Keratinocyte (primary cell): ENCODE results near the gene TMEM169. TPM values are rescaled to one million over a fixed set of nuclear protein-coding genes. Genes with fewer than 3 reads are reported as not detected.
A peak's percentile ranks its signal among the peaks of the same experiment; 100 is the strongest.

Experiments
- DNase-seq: peaks from one replicate; pipeline ENCODE4 v3.0.0-alpha.2; 2011; ENCODE audit warnings: low read depth, missing footprints, low spot score
- FAIRE-seq: peaks from 2 replicates; lab custom pipeline; 2011; peaks lifted over from hg19 to GRCh38; lab: Jason Lieb, UNC
- H2AFZ ChIP-seq: 2 replicates; pipeline ENCODE4 v1.6.0; 2012; ENCODE audit warnings: low read length, control low read depth, inconsistent platforms; ENCODE audit not compliant: control insufficient read depth
- H3K27ac ChIP-seq: 2 replicates; pipeline ENCODE4 v1.5.1; 2011; ENCODE audit warnings: low read length; ENCODE audit not compliant: control insufficient read depth, insufficient read depth
- H3K27me3 ChIP-seq: 3 replicates; pipeline ENCODE4 v1.6.0; 2011; ENCODE audit warnings: low read length; ENCODE audit not compliant: control insufficient read depth, insufficient read depth; ENCODE audit errors: extremely low read depth
- H3K36me3 ChIP-seq, 2 experiments: 2 replicates in 1 of 2; 3 replicates in 1 of 2; pipeline ENCODE4 v1.5.1; 2011; ENCODE audit warnings: low read length in 2 of 2, mild to moderate bottlenecking in 1 of 2; ENCODE audit not compliant: control insufficient read depth in 2 of 2, insufficient read depth in 2 of 2; ENCODE audit errors: extremely low read depth in 1 of 2
- H3K4me1 ChIP-seq: 3 replicates; pipeline ENCODE4 v1.5.1; 2011; ENCODE audit warnings: low read length; ENCODE audit not compliant: control insufficient read depth, insufficient read depth; ENCODE audit errors: extremely low read depth
- H3K4me2 ChIP-seq: 3 replicates; pipeline ENCODE4 v1.6.0; 2011; ENCODE audit warnings: low read depth, low read length; ENCODE audit not compliant: control insufficient read depth, insufficient read depth; ENCODE audit errors: extremely low read depth
- H3K4me3 ChIP-seq, 3 experiments: fragments of 200-600 bp in 1 of 3; sonication (generic) in 1 of 3; 2 replicates in 2 of 3; 3 replicates in 1 of 3; pipeline ENCODE4 v1.5.1; 2011 to 2016; ENCODE audit warnings: low read length in 3 of 3, mild to moderate bottlenecking in 3 of 3, control low read depth in 2 of 3, inconsistent platforms in 1 of 3, low read depth in 1 of 3, mixed read lengths in 1 of 3, mixed run types in 1 of 3, moderate library complexity in 1 of 3; ENCODE audit not compliant: control insufficient read depth in 2 of 3, insufficient read depth in 2 of 3; ENCODE audit errors: extremely low read depth in 1 of 3
- H3K79me2 ChIP-seq: 2 replicates; pipeline ENCODE4 v1.6.0; 2012; ENCODE audit warnings: low read length; ENCODE audit not compliant: control insufficient read depth, insufficient read depth
- H3K9ac ChIP-seq: 3 replicates; pipeline ENCODE4 v1.6.0; 2011; ENCODE audit warnings: low read length; ENCODE audit not compliant: control insufficient read depth, insufficient read depth; ENCODE audit errors: extremely low read depth
- H3K9me1 ChIP-seq: 3 replicates; pipeline ENCODE4 v1.6.0; 2011; ENCODE audit warnings: low read length; ENCODE audit not compliant: control insufficient read depth, insufficient read depth; ENCODE audit errors: extremely low read depth
- H3K9me3 ChIP-seq: 2 replicates; pipeline ENCODE4 v1.5.1; 2012; ENCODE audit warnings: low read depth, low read length; ENCODE audit not compliant: control insufficient read depth
- H4K20me1 ChIP-seq: 3 replicates; pipeline ENCODE4 v1.6.0; 2011; ENCODE audit warnings: low read length; ENCODE audit not compliant: control insufficient read depth, insufficient read depth; ENCODE audit errors: extremely low read depth
- CTCF ChIP-seq, 3 experiments: IDR thresholded peaks in 1 of 3; conservative IDR thresholded peaks in 1 of 3; optimal IDR thresholded peaks in 1 of 3; 2 replicates in 2 of 3; 3 replicates in 1 of 3; pipeline versions ENCODE3 to v1.5.1; 2011; ENCODE audit warnings: low read length in 3 of 3, mild to moderate bottlenecking in 3 of 3, moderate library complexity in 2 of 3, control low read depth in 1 of 3, inconsistent platforms in 1 of 3; ENCODE audit not compliant: insufficient read depth in 2 of 3; ENCODE audit errors: extremely low read depth in 1 of 3
- EZH2 ChIP-seq: IDR thresholded peaks from one replicate; pipeline ENCODE4 v1.6.1; 2012; ENCODE audit warnings: inconsistent platforms, mild to moderate bottlenecking, low read length, moderate library complexity
- dilution Hi-C: fragments of 300-500 bp; cut with MboI; formaldehyde crosslinking; loops from one replicate; pipeline ENCODE4 v1.7.0; 2020; ENCODE audit warnings: low sequenced_read_pairs; ENCODE audit not compliant: extremely low pct_ligation_motif_present
- polyA plus RNA-seq, 5 experiments: library from polyadenylated mRNA; depleted of rRNA in 3 of 5; stranded (reverse) in 3 of 5; stranded (forward) in 1 of 5; unstranded in 1 of 5; fragments of >200 nt; gene quantifications; 1 replicate in 1 of 5; 2 replicates in 3 of 5; 3 replicates in 1 of 5; pipeline versions ENCODE4 v1.2.1 to v1.2.3, GENCODE V29; 2011 to 2012; ENCODE audit warnings: missing spikeins in 2 of 5, low read depth in 1 of 5, low replicate concordance in 1 of 5

Gene TMEM169
- polyA plus RNA-seq, 1 donor (not counting 4 experiments of a cell fraction or from before 2014, with no cell fraction given): not detected

- Histone ChIP-seq H3K4me2 (peak overlapping the region; percentile 69), H4K20me1 (no peaks in the 10 kb centered on the region), H3K36me3 (no peaks in the 10 kb centered on the region), H3K27me3 (no peaks in the 10 kb centered on the region), H3K9me1 (no peaks in the 10 kb centered on the region), H3K27ac (no peak overlapping the region), H3K4me1 (peaks cover 10% of the 10 kb centered on the region), H3K4me3 (peak overlapping the region in 2 of 3 experiments; percentile 1 to 21), H2AFZ (peak overlapping the region; percentile 83), H3K9ac (peak overlapping the region; percentile 24), H3K9me3 (no peaks in the 10 kb centered on the region), H3K79me2 (no peaks in the 10 kb centered on the region)
- DNase-seq (no peak), FAIRE-seq (peak; percentile 78)
- TF ChIP-seq EZH2 (no peak), CTCF (optimal IDR thresholded peaks at IDR 0.05 in 1 of 3, IDR thresholded peaks at IDR 0.05 in 1 of 3, conservative IDR thresholded peaks at IDR 0.05 in 1 of 3; ENCODE audit: extremely low read depth in 1 of 3, insufficient read depth in 2 of 3, low read length in 3 of 3) (no peak)
- dilution Hi-C loops: no loop called here
These were observed 24.0 kb upstream of the TMEM169 start for GRCh38 chr2:216057688-216058193.

DNA sequence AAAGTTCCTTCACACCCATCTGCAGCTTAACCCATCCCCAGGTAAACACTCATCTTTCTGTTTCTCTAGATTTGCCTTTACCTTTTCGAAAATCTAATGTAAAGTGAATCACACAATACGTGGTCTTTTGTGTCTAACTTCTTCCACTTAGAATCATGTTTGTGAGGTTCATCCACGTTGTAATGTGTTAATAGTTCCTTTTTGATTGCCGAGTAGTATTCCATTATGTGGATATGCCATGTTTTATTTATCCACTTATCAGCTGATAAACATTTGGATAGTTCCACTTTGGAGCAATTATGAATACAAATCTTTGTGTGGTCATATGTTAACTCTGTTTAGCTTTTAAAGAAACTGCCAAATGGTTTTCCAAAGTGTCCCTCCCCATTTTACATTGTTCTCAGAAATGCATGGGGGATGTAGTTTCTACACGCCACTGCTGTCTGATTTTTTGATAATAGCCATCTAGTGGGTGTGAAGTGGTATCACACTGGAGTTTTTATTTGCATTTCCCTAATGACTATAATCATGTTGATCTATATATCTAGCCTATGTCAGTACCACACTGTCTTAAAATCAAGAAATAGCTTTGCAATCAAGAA lies 22.4 kb upstream of the TMEM169 start:
- Histone ChIP-seq H3K4me3 (no peak overlapping the region), H3K79me2 (no peaks in the 10 kb centered on the region), H3K9me3 (no peaks in the 10 kb centered on the region), H3K36me3 (no peaks in the 10 kb centered on the region), H3K27ac (no peak overlapping the region), H3K27me3 (no peaks in the 10 kb centered on the region), H3K9ac (no peak overlapping the region), H4K20me1 (no peaks in the 10 kb centered on the region), H3K9me1 (no peaks in the 10 kb centered on the region), H3K4me2 (no peak overlapping the region), H2AFZ (no peak overlapping the region), H3K4me1 (peaks cover 10% of the 10 kb centered on the region)
- no peak for DNase-seq
- no peak for TF ChIP-seq EZH2
- TF ChIP-seq CTCF (optimal IDR thresholded peaks at IDR 0.05 in 1 of 3, IDR thresholded peaks at IDR 0.05 in 1 of 3, conservative IDR thresholded peaks at IDR 0.05 in 1 of 3; ENCODE audit: extremely low read depth in 1 of 3, insufficient read depth in 2 of 3, low read length in 3 of 3): peak in 2 of 3 experiments; percentile 30 to 35
- peak; percentile 17 for FAIRE-seq
- dilution Hi-C loops: no loop called here
